NCI-H1092 treated with DMSO at 0.1 percent for 48 hours (cell line): Measurements from ENCODE around the gene ARHGAP31.
"Not testable (repeated sequence)": the region's sequence is repeated elsewhere in the genome, so short reads cannot be mapped to it uniquely, and the experiment has no call there.

Experiments
- DNase-seq: peaks from one replicate; lab custom pipeline; 2025; lab: John Stamatoyannopoulos, UW

The ARHGAP31 gene

GRCh38 chr3:119350114-119350513 lies 55.9 kb downstream of the ARHGAP31 start:
- no peak for DNase-seq

DNA sequence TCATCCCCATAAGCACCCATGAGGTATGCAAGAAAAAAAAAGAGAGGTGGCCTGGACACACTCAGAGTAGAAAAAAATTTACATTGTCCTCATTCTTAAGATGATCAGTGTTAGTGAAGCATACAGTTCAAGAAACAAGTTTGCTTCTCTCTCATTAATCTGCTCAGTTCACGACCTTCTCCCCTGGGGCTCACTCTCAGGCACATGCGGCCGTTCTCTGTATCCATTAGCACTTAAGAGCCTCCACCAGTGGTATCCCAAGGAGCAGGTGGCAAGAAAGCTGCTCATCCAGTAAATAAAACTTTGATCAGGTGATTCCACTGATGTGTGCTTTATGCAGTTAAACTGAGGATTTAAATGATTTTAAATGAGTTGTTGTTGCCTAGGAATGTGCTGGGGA lies 57.4 kb downstream of the ARHGAP31 start:
- DNase-seq: no peak

DNA sequence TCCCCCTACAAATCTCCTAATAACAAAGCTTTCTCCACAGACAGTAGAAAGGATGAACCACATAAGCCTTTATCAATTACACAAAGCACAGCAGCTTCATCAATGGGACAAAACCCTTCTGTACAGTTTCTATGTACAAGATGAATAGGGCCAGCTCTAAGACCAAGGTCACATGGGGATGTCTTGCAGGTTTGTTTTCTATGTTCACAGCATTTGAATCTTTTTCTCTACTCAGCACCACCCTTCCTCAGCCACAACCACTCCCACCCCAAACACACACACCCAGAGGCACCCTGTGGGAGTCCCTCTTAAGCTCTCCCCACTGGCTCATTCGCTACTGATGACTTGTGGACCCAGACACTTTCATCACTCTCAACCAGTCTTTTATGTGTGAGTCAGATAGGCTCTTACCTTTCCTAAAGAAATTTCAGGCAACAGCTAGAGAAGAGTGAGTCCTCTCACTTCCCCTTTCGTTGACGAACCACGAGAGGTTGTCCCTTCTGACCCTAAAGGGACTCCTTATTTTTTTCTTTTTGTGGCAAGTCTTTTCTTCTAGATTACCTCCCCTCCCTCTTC lies 57.9 kb downstream of the ARHGAP31 start:
- DNase-seq: no peak

DNA sequence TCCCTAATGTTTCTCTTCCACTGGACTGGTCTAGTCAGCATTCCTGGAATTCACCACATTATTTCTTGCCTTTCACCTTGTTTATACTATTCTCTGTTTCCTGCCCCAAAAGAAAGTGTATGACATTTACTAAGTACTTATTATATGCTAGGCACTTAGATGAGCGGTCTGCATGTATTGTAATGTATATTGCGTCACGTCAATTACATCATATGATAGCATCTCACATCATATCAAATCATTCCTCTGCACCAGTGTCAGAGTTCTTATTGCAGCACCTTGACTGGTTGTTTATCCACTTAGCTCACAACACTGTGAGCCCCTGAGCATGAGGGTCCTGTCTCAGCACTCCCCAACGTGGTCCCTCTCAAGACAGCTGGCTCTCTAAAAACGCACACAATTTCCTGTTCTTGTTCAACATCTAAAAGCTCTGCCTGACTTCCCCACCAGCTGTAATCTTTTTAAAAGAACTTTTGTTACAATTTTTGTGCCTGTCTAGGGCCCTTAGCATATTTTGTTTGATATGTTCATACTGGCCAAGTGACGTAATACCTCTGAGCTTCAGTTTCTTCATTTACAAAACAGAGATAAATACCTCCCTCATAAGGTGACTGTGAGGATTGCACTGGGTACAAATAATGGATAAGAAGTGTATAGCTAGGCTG lies 58.8 kb downstream of the ARHGAP31 start:
- peak; percentile 8 for DNase-seq

DNA sequence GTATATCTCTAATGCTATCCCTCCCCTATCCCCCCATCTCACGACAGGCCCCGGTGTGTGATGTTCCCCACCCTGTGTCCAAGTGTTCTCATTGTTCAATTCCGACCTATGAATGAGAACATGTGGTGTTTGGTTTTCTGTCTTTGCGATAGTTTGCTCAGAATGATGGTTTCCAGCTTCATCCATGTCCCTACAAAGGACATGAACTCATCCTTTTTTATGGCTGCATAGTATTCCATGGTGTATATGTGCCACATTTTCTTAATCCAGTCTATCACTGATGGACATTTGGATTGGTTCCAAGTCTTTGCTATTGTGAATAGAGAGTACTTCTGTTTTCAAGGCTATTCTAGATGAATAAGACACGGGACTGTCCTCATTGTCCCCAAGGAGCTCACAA lies 61.4 kb downstream of the ARHGAP31 start:
- DNase-seq: not testable (repeated sequence)

GRCh38 chr3:119356646-119357045 lies 62.5 kb downstream of the ARHGAP31 start:
- DNase-seq: no peak

DNA sequence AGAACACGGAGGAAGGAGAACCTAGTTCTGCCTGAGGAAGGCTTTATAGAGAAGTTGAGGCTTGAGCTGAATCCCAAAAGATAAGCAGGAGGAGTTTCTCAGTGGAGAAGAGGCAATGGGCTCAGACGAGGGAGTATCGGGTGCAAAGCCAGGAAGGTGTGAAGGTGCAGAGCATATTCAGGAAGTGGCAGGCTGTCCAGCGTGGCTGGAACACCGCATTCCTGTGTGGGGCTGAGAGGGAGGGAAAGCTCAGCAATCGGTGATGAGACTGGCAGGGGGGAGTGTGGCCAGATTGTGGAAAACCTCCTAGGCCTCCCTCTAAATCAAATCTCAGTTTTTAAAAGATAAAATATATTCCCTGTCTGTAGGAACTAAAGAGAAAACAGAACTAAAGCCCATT lies 63.0 kb downstream of the ARHGAP31 start:
- no peak for DNase-seq

DNA sequence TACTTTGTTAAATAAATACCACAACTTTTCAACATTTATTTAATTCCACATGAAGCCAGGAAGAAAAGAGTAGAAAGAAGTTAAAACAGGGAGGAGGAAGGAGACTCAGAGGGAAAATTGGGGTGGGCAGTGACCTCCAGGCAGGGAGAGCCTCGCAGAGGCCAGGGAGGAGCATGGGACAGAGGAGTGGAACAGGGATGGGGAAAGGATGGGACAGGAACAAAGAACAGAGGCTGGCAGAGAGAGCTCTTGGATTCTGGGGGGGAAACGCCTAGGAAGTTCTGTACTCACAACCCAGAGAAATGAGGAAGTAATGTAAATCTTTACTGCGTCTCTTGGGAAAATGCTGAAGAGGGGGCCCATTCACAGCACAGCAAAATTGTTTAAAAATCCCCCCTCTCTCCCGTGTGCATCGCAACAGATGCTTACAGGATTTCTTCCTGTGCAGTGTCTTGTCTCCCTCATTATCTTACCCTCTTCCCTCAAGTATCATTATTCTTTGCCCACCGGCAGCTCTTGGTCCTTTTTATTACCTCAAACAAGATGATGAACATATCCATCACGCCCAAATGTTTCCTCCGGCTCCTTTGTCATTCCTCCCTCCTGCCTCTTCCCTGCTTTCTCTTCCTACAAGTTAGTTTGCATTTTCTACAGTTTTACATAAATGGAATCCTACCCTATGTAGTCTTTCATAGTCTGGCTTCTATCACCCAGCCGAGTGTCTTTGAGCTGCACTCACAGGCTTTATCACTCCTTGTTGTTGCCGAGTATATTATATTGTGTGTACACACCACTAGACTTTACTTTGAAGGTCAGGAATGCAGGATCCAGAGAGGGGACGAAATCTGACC lies 65.5 kb downstream of the ARHGAP31 start:
- DNase-seq: no peak

- no peak for DNase-seq
Observed at GRCh38 chr3:119360736-119361462, 66.7 kb downstream of the ARHGAP31 start.

DNA sequence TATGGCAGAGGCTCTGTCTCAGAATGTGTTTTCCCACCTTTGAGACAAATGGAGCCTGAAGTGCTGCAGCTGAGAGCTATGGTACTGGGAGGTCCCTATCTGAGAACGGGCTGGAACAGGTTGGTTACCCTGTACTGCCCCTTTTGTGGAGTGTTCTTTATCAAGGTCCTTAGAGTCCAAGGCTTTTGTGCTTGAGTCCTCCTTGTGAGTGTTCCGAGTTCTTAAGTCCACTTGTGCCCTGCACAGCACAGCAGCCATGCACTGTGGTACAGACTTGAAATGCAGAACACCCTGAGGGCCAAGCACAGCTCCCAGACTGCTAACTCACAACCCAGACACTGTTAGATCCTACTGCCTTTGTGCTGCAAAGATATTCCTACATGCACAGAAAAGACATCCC lies 67.8 kb downstream of the ARHGAP31 start:
- DNase-seq: no peak

- no peak for DNase-seq
Observed at GRCh38 chr3:119362940-119363725, 69.0 kb downstream of the ARHGAP31 start.

DNA sequence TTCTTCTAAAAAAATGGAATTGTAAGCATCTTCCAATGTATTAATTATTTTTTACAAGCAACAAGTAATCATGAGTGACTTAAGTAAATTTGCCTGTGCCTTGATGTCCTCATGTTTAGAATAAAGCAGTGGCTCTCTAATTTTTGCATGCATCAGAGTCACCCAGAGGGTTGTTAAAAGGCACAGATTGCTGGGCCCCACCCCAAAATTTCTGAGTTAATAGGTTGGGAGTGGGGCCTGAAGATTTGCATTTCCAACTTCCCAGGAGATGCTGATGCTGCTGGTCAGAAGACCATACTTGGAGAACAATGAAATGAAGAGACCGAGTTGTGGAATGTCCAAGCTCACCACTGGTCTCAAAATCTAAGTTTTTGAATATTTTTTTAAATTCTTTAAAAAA lies 70.2 kb downstream of the ARHGAP31 start:
- no peak for DNase-seq

DNA sequence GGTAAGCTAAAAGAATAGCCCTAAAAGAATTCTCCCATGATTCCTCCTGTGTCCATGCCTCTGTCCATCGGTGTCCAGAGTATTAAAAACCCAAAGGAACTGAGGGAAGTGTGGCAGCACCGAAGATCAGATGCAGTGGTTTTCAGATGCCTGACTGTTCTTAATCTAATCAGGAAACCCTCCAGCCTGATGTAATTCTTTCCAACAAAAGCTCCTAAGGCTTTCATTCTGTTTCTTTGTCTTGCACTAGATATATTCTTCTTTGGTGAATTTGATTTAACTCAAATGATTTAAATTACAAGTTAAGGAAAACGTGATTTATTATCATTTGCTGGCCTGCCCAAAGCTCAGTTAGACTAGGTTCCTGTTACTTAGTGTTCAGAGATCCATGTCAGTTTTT lies 71.2 kb downstream of the ARHGAP31 start:
- DNase-seq: no peak

DNA sequence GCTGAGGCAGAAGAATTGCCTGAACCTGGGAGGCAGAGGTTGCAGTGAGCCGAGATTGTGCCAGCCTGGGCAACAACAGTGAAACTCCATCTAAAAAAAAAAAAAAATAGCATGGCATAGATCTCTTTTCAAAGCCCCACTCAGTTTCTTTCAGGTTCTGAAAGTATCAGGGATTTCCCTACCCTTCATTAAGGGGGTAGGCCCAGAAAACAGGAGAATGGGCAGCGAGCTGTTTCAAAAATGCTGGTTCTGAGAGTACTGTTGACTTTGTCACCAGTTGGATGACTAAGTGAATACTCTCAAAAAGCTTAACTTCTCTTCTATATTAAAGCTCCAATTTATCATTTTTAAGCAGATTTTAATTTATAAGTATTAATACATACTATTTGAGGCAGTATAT lies 72.8 kb downstream of the ARHGAP31 start:
- no peak for DNase-seq

- no peak for DNase-seq
Observed at GRCh38 chr3:119368298-119368697, 74.1 kb downstream of the ARHGAP31 start.

GRCh38 chr3:119371786-119372185 lies 77.6 kb downstream of the ARHGAP31 start:
- DNase-seq: not testable (repeated sequence)

DNA sequence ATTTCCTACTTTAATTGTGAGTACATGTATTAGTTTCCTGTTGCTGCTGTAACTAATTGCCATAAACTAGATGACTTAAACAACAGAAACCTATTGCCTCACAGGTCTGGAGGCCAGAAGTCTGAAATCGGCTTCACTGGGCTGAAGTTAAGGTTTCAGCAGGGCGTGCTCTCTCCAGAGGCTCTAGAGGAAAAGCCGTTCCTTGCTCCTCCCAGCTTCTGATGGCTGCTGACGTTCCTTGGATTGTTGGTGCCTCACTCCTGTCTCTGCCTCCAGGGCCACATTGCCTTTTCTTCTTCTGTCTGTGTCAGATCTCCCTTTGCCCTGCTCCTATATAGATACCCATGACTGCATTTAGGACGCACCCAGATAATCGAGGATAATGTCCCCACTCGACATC lies 80.9 kb downstream of the ARHGAP31 start:
- DNase-seq: no peak

DNA sequence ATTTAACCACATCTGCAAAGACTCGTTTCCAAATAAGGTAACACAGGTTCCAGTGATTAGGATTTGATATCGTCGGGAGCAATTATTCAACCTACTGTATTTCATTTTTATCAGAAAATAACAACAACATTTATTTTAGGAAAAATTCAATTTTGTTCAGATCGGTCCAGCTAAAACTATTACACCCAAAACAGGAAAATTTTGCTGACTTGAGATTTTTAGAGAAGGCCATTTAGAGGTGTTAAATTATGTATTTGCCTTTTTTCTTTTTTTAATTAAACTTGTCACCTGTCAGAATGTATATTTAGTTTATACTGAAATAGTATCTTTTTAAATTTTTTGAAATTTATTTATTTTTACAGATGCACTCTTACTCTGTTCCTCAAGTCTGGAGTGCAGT lies 81.3 kb downstream of the ARHGAP31 start:
- no peak for DNase-seq

GRCh38 chr3:119376758-119377157 lies 82.6 kb downstream of the ARHGAP31 start:
- DNase-seq: no peak

DNA sequence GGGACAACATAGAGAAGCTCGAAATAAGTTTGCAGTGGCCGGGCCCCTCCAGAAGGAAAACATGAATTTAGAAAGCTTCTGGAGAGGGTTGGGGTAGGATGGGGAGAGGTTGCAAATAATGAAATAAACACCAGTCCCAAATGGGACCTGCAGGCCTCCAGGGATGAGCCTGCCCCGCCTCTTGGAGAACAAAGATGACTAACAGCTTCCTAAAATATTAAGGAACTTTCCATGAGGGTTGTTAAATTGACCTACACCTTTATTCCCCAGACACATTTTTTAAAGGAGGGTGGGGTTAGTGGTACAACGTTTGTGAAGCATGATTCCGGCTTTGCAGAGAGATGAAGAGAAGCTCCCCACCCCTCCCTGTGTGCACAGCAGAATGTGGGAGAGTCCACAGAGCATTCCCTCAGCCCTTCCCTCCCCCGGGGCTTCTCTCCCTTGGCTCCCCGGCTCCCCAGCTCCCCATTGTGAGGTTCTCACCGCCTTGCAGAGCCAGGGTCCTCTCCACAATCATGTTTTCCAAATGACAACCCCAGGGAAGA lies 84.1 kb downstream of the ARHGAP31 start:
- DNase-seq: no peak

DNA sequence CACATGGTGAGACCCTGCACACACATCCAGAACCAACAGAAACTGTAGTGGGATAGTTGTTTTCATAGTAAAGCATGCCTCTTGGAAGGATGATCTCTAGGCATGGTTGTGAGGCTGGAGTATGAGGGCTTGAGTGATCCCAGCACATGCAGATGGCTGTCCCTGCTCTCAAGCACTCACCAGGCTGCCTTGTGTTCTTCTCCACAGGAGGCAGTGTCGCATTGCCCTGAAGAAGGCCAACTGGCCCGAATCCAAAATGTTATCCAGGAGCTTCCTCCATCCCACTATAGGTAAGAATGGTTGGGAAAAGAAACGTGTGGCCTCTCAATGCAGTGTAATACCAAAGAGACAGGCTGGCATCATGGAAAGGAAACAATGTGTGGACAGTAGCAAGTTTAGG lies 86.5 kb downstream of the ARHGAP31 start:
- DNase-seq: peak; percentile 52
